HG02840 (cell line): ENCODE data around the gene TSSK3.
"Not testable (repeated sequence)": the region's sequence is repeated elsewhere in the genome, so short reads cannot be mapped to it uniquely, and the experiment has no call there.

Experiments
- ATAC-seq: cut with Tn5 transposase; IDR thresholded peaks from one replicate; pipeline ENCODE4 v1.9.1; 2021; ENCODE audit warnings: mild to moderate bottlenecking, moderate library complexity, moderate number of reproducible peaks; ENCODE audit not compliant: unreplicated experiment, low FRiP score

Gene TSSK3

GRCh38 chr1:32394890-32395432, 32.6 kb downstream of the TSSK3 start:
- no peak for ATAC-seq

GRCh38 chr1:32396524-32396923, 34.2 kb downstream of the TSSK3 start:
- ATAC-seq = not testable (repeated sequence)

GRCh38 chr1:32398401-32398800, 36.1 kb downstream of the TSSK3 start:
- ATAC-seq = no peak

- no peak for ATAC-seq
Measured at GRCh38 chr1:32399843-32400242, 37.5 kb downstream of the TSSK3 start.

GRCh38 chr1:32400876-32401631, 38.7 kb downstream of the TSSK3 start:
- no peak for ATAC-seq

- ATAC-seq = no peak
Measured at GRCh38 chr1:32404946-32405345, 42.6 kb downstream of the TSSK3 start.

- ATAC-seq = no peak
Measured at GRCh38 chr1:32405672-32406467, 43.5 kb downstream of the TSSK3 start.

- no peak for ATAC-seq
Measured at GRCh38 chr1:32406629-32407111, 44.3 kb downstream of the TSSK3 start.

GRCh38 chr1:32411261-32411660, 48.9 kb downstream of the TSSK3 start:
- ATAC-seq = no peak

- no peak for ATAC-seq
Measured at GRCh38 chr1:32413507-32414185, 51.3 kb downstream of the TSSK3 start.
